Stimulated activated CD8-positive, alpha-beta memory T cell treated with anti-CD3 and anti-CD28 coated beads, Interleukin-4, amount 100 ng/mL, for 24 hours (primary cell): ENCODE data around the gene MMP25.

ENCODE experiments used
- DNase-seq: peaks from one replicate; pipeline ENCODE4 v3.0.0-alpha.2; 2020; ENCODE audit warnings: low read depth

Gene MMP25

GRCh38 chr16:3017794-3018506 is 28.4 kb upstream of the MMP25 start, which contains the start of gene CLDN6:
TSS of gene CLDN6 (minus strand) at chr16:3018183. CDS start at chr16:3016021, 2,162 bp downstream.
- DNase-seq: no peak

DNA sequence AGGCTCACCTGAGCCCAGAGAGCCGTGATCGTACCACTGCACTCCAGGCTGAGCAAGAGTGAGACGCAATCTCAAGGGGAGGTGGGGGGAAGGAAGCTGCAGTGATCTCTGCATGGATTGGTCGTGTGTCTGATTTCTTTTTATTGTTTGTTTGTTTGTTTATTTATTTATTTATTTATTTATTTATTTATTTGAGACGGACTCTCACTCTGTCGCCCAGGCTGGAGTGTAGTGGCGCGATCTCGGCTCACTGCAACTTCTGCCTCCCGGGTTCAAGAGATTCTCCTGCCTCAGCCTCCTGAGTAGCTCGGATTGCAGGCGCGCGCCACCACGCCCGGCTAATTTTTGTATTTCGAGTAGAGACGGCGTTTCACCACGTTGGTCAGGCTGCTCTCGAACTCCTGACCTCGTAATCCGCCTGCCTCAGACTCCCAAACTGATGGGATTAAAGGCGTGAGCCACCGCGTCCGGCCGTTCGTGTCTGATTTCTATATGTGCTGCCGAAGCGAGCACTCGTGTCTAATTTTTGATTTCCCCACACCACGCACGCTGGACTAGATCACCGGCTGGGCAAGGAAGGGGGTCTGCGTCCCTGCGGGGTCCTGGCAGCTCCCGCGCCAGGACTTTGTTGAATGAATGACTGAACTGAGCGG is 26.6 kb upstream of the MMP25 start:
- no peak for DNase-seq

DNA sequence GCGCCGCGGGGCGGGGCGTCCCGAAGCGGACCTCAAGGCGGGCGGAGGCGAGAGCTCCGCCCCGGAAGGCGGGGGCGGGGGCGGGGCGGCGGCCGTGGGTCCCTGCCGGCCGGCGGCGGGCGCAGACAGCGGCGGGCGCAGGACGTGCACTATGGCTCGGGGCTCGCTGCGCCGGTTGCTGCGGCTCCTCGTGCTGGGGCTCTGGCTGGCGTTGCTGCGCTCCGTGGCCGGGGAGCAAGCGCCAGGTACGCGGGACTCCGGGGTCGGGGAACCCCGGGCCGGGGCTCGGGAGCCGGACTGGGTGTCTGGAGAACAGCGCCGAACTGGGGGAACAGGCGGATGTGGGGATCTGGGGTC is 26.1 kb upstream of the MMP25 start, which contains the start of gene TNFRSF12A:
TNFRSF12A (plus strand) TSS at position 122 of the 357 bp plus-strand sequence; CDS start at position 152, 30 bp downstream.
- DNase-seq: peak; percentile 58

DNA sequence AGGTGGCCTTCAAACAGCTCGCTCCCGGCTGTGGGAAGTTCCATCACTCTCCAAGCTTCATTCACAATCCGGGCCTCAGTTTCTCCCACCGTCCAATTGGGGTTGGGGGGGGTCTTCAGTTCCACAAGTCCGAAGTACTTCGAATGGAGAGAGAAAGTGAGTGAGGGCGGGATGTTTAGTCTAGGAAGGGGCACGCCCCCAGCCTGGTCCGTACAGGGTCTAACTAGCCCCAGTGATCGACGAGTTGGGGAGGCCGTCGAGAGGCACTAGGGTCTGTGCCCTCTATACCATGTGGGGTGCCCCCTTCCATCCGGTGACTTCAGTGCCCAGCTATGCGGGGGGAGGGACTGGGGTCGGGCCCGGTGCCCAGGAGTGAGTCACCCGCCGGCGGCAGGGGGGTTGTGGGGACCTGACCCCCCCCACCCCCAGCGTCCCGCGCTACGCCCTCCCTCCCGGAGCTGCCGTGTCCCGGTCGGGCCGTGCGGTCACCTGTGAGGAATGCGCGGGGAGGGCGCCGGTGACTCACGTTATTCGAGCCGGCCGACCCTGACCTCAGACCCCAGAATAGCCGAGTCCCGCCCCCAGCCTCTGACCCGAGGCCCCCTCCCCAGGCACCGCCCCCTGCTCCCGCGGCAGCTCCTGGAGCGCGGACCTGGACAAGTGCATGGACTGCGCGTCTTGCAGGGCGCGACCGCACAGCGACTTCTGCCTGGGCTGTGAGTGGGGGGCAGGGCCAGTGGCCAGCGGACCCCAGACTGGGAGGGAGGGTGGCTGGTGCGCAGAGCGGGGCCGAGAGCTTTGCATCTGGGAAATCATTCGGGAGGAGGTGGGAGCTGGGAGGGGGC is 25.5 kb upstream of the MMP25 start:
- peak; percentile 50 for DNase-seq

DNA sequence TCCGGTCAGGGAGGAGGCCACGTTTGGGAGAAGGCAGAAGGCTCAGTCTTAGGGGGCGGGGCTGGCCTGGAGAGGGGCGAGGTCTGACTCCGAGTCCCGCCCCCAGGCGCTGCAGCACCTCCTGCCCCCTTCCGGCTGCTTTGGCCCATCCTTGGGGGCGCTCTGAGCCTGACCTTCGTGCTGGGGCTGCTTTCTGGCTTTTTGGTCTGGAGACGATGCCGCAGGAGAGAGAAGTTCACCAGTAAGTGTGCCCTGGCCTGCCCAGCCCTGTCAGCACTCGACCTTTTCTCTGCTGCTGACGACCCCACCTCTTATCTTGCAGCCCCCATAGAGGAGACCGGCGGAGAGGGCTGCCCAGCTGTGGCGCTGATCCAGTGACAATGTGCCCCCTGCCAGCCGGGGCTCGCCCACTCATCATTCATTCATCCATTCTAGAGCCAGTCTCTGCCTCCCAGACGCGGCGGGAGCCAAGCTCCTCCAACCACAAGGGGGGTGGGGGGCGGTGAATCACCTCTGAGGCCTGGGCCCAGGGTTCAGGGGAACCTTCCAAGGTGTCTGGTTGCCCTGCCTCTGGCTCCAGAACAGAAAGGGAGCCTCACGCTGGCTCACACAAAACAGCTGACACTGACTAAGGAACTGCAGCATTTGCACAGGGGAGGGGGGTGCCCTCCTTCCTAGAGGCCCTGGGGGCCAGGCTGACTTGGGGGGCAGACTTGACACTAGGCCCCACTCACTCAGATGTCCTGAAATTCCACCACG is 24.7 kb upstream of the MMP25 start:
- peak; percentile 77 for DNase-seq

DNA sequence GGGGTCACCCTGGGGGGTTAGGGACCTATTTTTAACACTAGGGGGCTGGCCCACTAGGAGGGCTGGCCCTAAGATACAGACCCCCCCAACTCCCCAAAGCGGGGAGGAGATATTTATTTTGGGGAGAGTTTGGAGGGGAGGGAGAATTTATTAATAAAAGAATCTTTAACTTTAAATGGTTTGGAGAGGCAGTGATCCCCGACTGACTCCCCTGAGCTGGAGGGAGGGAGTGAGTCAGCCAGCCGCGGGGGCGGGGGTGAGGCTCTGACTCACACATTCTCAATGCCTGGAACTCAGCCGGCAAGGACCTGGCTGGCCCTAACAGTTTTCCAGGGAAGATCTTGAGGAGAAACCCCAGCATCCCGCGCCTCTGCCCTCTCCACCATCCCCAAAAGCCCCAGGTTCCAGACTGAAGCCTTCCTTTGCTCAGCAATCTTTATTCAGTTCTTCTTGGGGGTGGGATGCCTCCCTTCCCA is 24.1 kb upstream of the MMP25 start:
- DNase-seq: peak; percentile 88

DNA sequence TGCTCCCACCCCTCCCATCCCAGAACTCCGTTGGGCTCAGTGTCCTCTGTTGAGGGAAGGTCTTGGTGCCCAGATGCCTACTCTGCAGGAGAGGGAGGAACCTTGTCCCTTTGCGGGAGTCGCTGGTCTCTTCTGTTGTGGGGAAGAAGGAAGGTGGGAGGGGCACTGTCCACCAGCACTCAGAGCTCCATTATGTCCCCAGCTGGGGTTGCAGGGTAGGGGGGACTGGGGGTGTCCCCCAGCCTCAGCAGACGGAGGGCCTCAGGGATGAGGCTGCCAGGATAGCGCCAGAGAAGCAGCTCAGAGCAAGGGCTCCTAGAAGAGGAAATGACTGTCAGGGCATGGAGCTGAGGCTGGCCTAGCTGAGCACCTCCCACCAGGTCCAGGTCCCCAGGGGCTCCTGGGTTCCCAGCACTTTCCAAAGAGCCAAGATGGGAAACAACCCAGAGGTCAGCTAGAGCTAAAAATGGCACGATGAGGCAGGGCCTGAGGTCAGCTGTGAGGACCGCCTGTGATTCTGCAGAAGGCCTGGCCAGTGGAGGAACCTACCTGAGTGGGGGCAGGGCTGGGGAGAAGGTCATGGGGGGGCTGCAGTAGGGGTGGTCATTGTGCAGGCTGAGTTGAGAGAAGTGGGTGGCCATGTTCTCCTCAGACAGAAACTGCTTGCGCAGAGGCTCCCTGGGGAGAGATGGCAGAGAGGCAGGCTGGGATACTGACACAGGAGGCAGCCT is 23.5 kb upstream of the MMP25 start:
- no peak for DNase-seq

GRCh38 chr16:3023415-3023668 is 23.0 kb upstream of the MMP25 start:
- DNase-seq: no peak

GRCh38 chr16:3023669-3024478 is 22.5 kb upstream of the MMP25 start, which contains the start of the genes HCFC1R1 and THOC6:
TSS of gene HCFC1R1 (minus strand) at chr16:3023942. CDS start at chr16:3023941, 1 bp downstream.
TSS of gene THOC6 (plus strand) at chr16:3024035. CDS start at chr16:3024327, 292 bp downstream.
- peak; percentile 90 for DNase-seq

DNA sequence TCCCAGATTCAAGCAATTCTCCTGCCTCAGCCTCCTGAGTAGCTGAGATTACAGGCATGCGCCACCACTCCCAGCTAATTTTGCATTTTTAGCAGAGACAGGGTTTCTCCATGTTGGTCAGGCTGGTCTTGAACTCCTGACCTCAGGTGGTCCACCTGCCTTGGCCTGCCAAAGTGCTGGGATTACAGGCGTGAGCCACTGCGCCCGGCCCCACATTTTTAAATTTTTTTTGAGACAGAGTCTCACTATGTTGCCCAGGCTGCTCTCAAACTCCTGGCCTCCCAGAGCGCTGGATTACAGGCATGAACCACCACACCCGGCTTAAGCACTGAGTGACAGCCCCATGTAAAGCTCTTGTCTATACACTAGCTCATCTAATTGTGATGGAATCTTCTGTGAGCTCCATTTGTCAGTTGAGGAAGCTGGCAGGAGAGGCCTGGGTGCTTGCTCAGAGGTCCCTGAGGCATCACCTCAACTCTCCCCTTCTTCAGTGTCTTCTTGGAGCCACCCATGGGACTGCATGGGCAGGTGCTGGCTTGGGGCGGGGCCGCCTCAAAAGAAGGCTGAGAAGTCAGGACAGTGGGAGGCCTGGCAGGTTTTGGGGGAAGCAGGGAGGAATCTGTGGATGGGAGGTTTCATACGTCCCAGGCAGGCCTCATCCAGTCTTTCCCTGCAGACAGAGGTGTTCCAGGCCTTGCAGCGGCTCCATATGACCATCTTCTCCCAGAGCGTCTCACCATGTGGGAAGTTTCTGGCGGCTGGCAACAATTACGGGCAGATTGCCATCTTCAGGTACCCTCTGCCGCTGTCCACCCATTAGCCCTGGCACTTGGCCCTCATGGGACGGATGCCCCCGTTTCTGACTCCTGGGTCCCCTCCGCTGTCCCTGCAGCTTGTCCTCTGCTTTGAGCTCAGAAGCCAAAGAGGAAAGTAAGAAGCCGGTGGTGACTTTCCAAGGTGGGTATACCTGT is 21.0 kb upstream of the MMP25 start:
- no peak for DNase-seq

DNA sequence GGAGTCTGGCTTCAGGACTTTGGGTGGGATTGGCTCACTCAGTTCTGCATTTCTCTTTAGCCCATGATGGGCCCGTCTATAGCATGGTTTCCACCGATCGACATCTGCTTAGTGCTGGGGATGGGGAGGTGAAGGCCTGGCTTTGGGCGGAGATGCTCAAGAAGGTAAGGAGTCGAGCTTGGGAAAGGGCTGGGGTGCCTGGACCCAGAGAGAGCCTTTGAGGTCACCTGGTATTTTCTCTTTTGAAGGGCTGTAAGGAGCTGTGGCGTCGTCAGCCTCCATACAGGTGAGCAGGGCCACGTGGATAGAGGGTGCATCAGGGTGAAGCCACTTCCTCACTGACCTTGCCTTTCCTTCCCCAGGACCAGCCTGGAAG is 20.4 kb upstream of the MMP25 start:
- DNase-seq: no peak

GRCh38 chr16:3026609-3027488 is 19.5 kb upstream of the MMP25 start:
- no peak for DNase-seq

- DNase-seq: no peak
These were observed 18.9 kb upstream of the MMP25 start for GRCh38 chr16:3027489-3027795.

- peak; percentile 79 for DNase-seq
These were observed 18.2 kb upstream of the MMP25 start for GRCh38 chr16:3027983-3028715.

DNA sequence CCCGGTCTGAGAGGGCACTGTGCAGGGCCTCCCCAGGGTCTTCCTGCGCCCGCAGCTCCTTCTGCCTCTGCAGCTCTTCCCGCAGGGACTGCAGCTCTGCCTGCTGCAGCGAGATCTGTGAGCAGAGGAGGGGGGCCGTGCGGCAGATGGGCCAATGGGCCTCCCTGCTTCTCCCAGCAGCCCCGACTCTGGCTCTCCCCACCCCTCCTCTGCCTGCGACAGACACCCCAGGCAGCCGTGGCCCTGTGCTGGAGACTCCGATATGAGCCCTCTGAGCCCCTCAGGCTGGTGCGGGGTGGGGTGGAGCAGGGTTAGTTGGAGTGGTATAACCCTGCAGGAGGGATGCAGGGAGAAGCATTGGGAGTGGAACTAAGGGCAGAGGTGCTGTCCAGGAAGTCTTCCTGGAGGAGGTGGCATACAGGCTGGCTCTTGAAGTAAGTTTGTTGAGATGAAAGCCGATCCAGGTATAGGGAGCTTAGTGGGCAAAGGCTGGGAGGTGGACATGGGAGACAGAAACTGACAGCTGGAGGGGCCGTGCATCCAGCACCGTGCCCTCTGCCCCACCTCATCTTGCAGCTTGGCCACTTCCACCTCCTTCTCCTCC is 17.5 kb upstream of the MMP25 start:
- DNase-seq: no peak

- DNase-seq: no peak
These were observed 16.7 kb upstream of the MMP25 start for GRCh38 chr16:3029491-3030221.
